HepG2 (cell line): ENCODE data around the gene PPP1R18.

Experiments used
- CHD2 ChIP-seq: IDR thresholded peaks from 2 replicates; pipeline ENCODE4 v1.6.1; 2011; ENCODE audit warnings: low read depth, low read length, improper control_type of control experiment
- CREB1 ChIP-seq, 2 experiments: fragments of 450-650 bp in 1 of 2; IDR thresholded peaks; 2 replicates each; pipeline ENCODE4 v1.6.1; 2016 to 2017; ENCODE audit warnings: control low read depth in 1 of 2, mild to moderate bottlenecking in 1 of 2, missing compliant biosample characterization in 1 of 2, missing genetic modification characterization in 1 of 2
- HNRNPK ChIP-seq: fragments of 200-400 bp; formaldehyde crosslinking; IDR thresholded peaks from 2 replicates; pipeline ENCODE4 v1.6.1; 2018; ENCODE audit warnings: low read length, low read depth, moderate library complexity, mild to moderate bottlenecking; ENCODE audit not compliant: poor library complexity, severe bottlenecking
- MIER3 ChIP-seq: IDR thresholded peaks from 2 replicates; pipeline ENCODE4 v1.6.1; 2016; ENCODE audit warnings: missing compliant biosample characterization, borderline replicate concordance
- MYC ChIP-seq: sonication (generic); formaldehyde crosslinking; IDR thresholded peaks from 2 replicates; pipeline ENCODE4 v1.9.0; 2021; ENCODE audit warnings: missing genetic modification reagents, borderline replicate concordance
- RFX5 ChIP-seq: IDR thresholded peaks from 2 replicates; pipeline ENCODE4 v1.6.1; 2011; ENCODE audit warnings: low read depth, low read length, improper control_type of control experiment
- SUZ12 ChIP-seq: fragments of 150-350 bp; IDR thresholded peaks from 2 replicates; pipeline ENCODE4 v1.6.1; 2014; ENCODE audit warnings: low read depth, low read length
- TEAD2 ChIP-seq: sonication (generic); formaldehyde crosslinking; IDR thresholded peaks from 2 replicates; pipeline ENCODE4 v1.9.0; 2021; ENCODE audit warnings: missing genetic modification reagents
- UBTF ChIP-seq: sonication (generic); formaldehyde crosslinking; IDR thresholded peaks from 2 replicates; pipeline ENCODE4 v1.4.0; 2020; ENCODE audit warnings: mild to moderate bottlenecking, missing genetic modification reagents
- YY1 ChIP-seq: IDR thresholded peaks from 2 replicates; pipeline ENCODE4 v1.6.1; 2011; ENCODE audit warnings: low read length, low read depth, moderate library complexity, mild to moderate bottlenecking; ENCODE audit not compliant: insufficient read depth, insufficient replicate concordance
- ZNF232 ChIP-seq: sonication (generic); formaldehyde crosslinking; IDR thresholded peaks from 2 replicates; pipeline ENCODE4 v1.4.0; 2020; ENCODE audit warnings: missing genetic modification reagents, borderline replicate concordance
- ZNF280B ChIP-seq: sonication (generic); formaldehyde crosslinking; IDR thresholded peaks from 2 replicates; pipeline ENCODE4 v1.5.0; 2020; ENCODE audit warnings: missing genetic modification reagents, mild to moderate bottlenecking, borderline replicate concordance

GRCh38 chr6:30647242-30648116, 39.0 kb downstream of the PPP1R18 start:
- TF ChIP-seq HNRNPK (peak; percentile 98), YY1 (peak; percentile 78), MIER3 (peak; percentile 83; the same call in 1 of the 2 replicates), ZNF280B (CRISPR knock-in tag) (peak; percentile 78), RFX5 (no peak; the same call in 1 of the 2 replicates), CHD2 (no peak; the same call in 1 of the 2 replicates), MYC (CRISPR knock-in tag) (peak; percentile 99), TEAD2 (CRISPR knock-in tag) (0 out of 2 replicates have a peak, but pooled peaks have one; percentile 21), ZNF232 (CRISPR knock-in tag) (peak; percentile 93), SUZ12 (no peak), UBTF (CRISPR knock-in tag) (peak; percentile 99), CREB1 (IDR thresholded peaks at IDR 0.05) (no peak), CREB1 (CRISPR knock-in tag; IDR thresholded peaks at IDR 0.05) (no peak)
